GM21381 (cell line): ENCODE results near the gene PIK3R6.

Experiments used
- ATAC-seq: cut with Tn5 transposase; IDR thresholded peaks from one replicate; pipeline ENCODE4 v1.9.1; 2021; ENCODE audit warnings: mild to moderate bottlenecking, moderate library complexity; ENCODE audit not compliant: unreplicated experiment

The PIK3R6 gene

DNA sequence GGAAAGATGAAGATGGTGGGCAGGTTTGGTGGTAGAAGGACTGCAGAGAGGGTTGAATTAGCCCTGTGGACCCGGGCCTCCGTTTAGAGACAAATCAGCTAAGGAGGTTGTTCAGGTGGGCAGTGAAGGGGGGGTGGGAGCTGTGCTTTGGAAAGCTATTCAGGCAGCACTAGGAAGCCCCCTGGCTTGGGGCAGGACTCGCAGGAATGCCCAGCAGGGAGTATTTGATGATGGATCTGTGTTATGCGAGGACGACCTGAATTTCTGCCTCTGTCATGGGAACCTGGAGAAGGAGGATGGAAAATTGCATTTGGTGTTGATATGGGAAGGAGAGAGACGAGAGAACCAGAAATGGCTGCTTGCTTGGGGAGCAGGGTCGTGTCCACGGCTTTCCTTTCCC lies 112.6 kb downstream of the PIK3R6 start:
- no peak for ATAC-seq

DNA sequence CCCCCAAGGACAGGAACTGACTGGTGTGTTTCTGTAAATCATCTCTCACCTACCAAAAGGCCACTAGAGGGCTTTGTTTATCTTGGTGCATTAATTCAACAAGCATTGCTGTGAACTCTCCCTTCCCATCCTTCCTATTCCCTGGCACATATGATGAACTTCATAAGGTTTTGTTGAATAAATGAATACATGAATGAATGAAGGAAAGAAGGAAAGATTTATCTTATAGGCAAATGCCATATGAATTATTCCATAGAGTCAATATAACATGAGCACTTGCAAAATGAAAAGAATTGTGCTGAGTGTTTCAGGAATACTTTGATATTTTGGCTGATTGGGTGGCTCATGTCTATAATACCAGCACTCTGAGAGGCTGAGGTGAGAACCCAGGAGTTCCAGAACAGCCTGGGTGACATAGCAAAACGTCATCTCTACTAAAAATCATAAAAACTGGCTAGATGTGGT lies 113.5 kb downstream of the PIK3R6 start:
- no peak for ATAC-seq

DNA sequence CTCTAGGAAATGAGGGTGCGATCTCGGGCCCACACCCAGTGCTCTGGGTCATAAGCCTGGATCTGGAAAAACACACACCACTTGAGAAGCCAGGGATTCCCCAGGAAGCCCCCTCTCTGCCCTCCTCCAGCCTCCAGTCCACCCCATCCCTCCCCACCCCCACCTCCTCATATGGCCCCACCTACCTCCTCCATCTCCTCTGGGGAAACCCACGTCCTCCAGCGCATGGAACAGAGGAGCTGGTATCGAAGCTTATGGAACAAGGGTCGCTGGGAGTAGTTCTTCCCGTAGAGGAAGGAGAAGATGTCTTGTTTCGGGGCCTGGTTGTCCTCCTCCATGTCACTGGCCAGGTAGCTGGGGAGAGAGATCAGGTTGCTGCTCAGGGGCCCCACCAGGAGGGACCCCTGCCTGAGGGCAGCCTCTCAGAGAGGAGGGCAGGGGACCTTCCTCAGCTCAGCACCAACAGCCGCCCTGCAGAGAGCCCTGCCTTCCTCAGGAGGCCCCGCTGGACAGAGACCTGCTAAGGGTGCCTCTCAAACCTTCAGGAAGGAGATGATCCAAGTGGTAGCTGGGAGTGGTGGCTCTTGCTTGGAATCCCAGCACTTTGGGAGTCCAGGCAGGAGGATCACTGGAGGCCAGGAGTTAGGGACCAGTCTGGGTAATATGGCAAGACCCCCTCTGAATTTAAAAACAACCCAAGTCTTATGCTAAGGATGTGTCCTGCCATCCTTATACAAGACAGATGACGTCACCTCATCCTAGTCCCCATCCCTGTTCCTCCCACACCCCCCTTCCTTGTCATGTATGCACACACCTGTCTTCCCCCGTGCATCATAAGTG lies 114.1 kb downstream of the PIK3R6 start:
- no peak for ATAC-seq
